HG03060 (cell line): Measurements from ENCODE around the gene SRSF6.
"Not testable (repeated sequence)": the region's sequence is repeated elsewhere in the genome, so short reads cannot be mapped to it uniquely, and the experiment has no call there.

Experiments used
- ATAC-seq: cut with Tn5 transposase; IDR thresholded peaks from one replicate; pipeline ENCODE4 v1.9.1; 2021; ENCODE audit warnings: low read depth, moderate number of reproducible peaks; ENCODE audit not compliant: unreplicated experiment

The SRSF6 gene

DNA sequence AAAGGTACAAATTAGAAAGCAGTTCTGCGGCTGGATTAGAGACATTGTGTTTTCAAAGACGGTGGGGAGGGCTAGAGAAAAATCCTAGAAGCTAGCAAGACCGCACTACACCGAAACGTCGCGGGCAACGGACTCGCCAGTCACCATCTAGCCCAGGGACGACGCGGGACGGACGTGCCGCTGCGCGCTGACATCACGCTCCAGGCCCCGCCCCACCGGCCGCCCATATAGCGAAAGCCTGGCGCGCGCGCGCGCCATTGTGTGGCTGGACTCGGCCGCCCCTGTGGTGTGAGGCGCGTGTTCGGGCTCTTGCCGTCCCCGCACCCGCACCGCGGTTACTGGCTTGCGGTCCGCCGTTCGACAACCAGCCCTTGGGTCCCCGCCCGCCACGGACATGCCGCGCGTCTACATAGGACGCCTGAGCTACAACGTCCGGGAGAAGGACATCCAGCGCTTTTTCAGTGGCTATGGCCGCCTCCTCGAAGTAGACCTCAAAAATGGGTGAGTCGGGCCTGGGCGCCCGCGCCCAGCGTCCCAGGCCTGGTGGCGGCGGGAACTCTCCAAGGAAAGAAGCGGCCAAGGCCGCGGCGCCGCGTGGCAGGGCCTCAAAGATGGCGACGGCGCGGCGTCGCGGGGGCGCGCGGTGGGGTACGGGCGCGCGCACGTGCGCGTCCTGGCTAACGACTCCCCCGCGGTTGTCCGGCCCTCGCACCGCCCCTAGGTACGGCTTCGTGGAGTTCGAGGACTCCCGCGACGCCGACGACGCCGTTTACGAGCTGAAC is at the start of gene SRSF6:
Gene SRSF6 (plus strand): TSS at position 257 of the 782 bp plus-strand sequence. CDS start 138 bp downstream, at position 395.
- ATAC-seq = peak; percentile 59

DNA sequence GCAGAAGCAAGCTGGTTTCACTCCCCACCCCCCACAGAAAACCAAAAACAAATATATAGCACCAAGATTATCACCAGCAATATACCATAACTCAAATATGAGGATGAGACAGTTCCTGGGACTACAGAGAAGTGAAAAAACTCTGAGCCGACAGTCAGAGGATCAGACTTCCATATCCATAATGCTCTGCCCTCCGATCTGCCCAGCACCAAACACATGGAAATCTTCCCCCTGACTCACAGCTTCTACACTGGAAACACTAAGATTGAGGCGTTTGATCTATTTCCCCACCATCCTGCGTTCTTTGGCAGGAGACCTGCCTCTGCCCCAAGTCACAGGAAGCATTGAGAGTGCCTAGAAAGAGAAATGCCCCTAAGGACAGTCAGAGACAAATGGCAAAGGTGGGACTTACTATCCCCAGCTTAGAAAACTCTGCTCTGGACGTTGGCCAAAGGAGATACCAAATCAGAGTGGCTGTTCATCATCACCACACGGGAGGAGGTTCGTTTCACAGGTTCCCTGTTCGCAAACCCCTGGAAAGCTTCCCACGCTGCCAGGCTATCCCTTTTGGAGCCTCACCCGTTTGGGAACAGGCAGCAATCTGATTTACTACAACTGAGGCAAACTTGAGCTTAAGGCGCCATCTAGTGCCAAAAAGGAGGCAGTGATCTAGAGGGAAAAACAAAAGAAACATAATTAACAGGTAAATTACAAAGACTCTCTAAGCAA is 48.7 kb upstream of the SRSF6 start:
- ATAC-seq = no peak

DNA sequence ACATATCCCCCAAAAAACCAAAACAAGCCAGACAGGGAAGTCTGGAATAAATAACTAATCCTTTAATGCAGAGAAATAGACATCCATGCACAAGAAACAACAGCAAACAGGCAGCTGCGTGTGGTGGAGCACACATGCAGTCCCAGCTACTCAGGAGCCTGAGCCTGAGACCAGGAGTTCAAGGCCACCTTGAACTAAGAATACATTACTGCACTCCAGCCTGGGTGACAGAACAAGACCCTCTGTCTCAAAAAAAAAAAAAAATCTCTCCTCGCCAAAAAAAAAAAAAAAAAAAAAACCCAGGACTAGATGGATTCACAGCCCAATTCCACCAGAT is 48.2 kb upstream of the SRSF6 start:
- no peak for ATAC-seq

GRCh38 chr20:43415661-43416430 is 41.9 kb upstream of the SRSF6 start:
- no peak for ATAC-seq

- ATAC-seq = no peak
These were observed 41.0 kb upstream of the SRSF6 start for GRCh38 chr20:43416591-43417228.

- ATAC-seq = no peak
These were observed 37.5 kb upstream of the SRSF6 start for GRCh38 chr20:43420192-43420591.

- not testable (repeated sequence) for ATAC-seq
These were observed 36.8 kb upstream of the SRSF6 start for GRCh38 chr20:43420913-43421312.

- ATAC-seq = no peak
These were observed 31.5 kb upstream of the SRSF6 start for GRCh38 chr20:43426172-43426571.

DNA sequence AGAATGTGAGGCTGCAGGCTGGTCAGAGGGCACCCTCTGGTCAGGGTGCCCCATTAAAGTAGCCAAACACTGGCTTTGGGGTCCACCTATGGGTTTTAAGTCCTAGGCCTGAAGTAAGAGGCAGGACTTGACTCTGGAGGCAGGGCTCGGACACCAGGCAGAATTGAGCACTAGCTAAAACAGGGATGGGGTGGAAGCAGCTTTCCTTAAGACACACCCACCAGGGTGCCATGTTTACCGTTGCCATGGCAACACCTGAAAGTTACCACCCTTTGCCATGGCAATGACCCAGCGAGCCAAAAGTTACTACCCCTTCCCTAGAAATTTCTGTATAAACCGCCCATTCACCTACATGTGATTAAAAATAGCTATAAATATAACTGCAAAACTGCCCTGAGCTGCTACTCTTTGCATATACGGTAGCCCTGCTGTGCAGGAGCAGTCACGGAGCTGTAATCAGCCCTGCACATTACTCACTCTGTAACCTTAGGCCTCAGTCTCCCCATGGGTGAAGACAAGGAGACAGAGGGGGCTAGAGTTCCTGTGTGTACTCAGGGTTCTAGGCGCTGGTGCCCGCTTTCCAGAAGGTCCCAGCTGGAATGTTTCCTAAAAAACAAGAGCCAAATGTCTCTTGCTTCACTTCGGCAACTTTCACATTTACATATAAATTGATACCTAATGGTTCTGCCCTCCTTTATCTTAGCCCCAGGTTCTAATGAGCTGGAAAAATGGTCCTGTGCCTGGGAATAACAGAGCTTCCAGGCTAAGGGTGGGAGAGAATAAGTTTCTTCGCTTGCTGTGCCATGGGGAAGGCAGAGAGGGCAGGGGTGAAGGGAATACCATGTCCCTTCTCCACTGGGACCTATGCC is 27.2 kb upstream of the SRSF6 start:
- ATAC-seq = no peak

GRCh38 chr20:43431134-43431519 is 26.6 kb upstream of the SRSF6 start:
- ATAC-seq = no peak

DNA sequence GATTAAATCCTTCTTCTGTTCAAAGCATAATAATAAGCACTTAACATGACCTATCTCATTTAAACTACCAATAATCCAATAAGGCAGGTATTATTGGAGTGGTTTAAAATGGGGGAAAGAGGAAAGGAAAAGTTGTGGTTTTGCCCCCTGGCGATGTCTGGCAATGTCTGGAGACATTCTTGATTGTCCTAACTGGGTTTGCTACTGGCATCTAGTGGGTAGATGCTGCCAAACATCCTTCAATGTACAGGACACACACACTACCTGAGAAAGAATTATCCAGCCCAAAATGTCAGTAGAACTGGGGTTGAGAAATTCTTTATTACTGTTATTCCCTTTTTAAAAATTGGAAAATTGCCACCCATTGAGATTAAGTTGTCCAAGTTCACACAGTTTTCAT is 25.2 kb upstream of the SRSF6 start:
- no peak for ATAC-seq

- no peak for ATAC-seq
These were observed 24.3 kb upstream of the SRSF6 start for GRCh38 chr20:43433250-43433854.

DNA sequence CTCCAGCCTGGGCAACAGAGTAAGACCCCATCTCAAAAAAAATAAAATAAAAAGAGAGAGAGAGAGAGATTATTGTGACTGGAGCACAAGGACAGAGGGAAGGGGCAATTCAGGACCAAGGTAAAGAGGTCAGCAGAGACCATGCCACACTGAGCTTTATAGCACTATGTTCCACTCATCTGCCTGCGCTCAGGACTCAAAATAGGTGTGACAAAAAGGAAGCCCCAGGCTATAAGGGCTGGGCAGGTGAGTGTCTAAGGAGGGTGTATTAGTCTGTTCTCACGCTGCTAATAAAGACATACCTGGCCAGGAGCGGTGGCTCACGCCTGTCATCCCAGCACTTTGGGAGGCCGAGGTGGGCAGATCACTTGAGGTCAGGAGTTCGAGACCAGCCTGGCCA is 23.1 kb upstream of the SRSF6 start:
- no peak for ATAC-seq

- no peak for ATAC-seq
These were observed 18.9 kb upstream of the SRSF6 start for GRCh38 chr20:43438578-43439316.

- ATAC-seq = no peak
These were observed 17.2 kb upstream of the SRSF6 start for GRCh38 chr20:43440531-43440930.

GRCh38 chr20:43442282-43442880 is 15.3 kb upstream of the SRSF6 start:
- ATAC-seq = no peak

DNA sequence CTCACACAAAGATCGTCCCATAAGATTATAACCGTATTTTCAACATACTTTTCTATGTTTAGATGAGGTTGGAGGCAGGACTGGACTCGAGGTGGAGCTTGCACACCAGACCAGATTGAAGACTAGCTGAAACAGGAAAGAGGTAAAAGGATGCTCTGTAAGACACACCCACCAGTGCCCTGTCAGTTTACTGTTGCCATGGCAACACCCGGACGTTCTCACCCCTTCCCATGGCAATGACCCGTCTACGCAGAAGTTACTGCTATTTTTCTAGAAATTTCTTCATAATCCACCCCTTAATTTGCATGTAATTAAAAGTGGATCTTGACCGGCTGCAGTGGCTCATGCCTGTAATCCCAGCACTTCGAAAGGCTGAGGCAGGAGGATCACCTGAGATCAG is 13.6 kb upstream of the SRSF6 start:
- ATAC-seq = no peak

DNA sequence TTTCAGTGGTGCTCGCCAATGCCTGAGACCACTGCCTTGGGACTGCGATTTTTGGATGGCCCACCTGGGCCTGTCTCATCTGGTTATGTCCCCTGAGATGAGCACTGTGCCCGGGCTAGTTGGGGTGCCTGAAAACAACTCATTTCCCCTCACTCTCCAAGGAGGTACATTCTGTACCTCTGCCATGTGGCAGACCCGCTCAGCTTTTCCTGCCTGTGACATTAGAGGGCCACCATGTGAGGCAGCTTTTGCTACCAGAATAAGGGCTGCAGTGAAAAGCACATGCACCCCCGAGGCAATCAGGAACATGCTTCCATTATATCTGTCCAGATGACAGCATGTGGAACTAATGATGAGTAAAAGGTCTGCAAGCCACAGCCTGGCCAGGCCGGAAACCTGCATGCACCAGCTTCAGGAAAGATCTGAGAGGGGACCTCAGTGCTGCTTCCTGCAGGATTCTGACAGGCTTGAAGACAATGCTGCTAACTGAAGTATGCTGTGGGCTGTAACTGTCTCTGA is 11.3 kb upstream of the SRSF6 start:
- ATAC-seq = no peak
